22Rv1 (cell line): ENCODE data around the gene C1orf174.
"Not testable (repeated sequence)": the region's sequence is repeated elsewhere in the genome, so short reads cannot be mapped to it uniquely, and the experiment has no call there.

Experiments used
- H3K27ac ChIP-seq: fragments of 450-650 bp; 2 replicates; pipeline ENCODE4 v1.5.1; 2017
- CTCF ChIP-seq: fragments of 450-650 bp; IDR thresholded peaks from 2 replicates; pipeline ENCODE4 v1.5.1; 2017; ENCODE audit warnings: mild to moderate bottlenecking
- ZFX ChIP-seq: fragments of 450-650 bp; IDR thresholded peaks from 2 replicates; pipeline ENCODE4 v1.6.1; 2017; ENCODE audit warnings: antibody characterized with exemption, borderline replicate concordance

The C1orf174 gene

GRCh38 chr1:3918966-3919611 is 19.0 kb upstream of the C1orf174 start:
- TF ChIP-seq ZFX (no peak), CTCF (no peak)
- H3K27ac ChIP-seq, result no peak overlapping the region

- not testable (repeated sequence) for H3K27ac ChIP-seq
Measured at GRCh38 chr1:3918359-3918758, 18.3 kb upstream of the C1orf174 start.

- TF ChIP-seq ZFX (no peak), CTCF (no peak)
- H3K27ac ChIP-seq, result no peak overlapping the region
Measured at GRCh38 chr1:3917761-3918160, 17.7 kb upstream of the C1orf174 start.

- TF ChIP-seq CTCF (no peak), ZFX (no peak)
- no peak overlapping the region for H3K27ac ChIP-seq
Measured at GRCh38 chr1:3915551-3916121, 15.6 kb upstream of the C1orf174 start.

- TF ChIP-seq ZFX (no peak), CTCF (no peak)
Measured at GRCh38 chr1:3914911-3915310, 14.8 kb upstream of the C1orf174 start.

GRCh38 chr1:3914331-3914851 is 14.3 kb upstream of the C1orf174 start:
- H3K27ac ChIP-seq, result no peak overlapping the region
- TF ChIP-seq CTCF, result no peak
- TF ChIP-seq ZFX, result no peak

More at GRCh38 chr1:3914911-3915310, 14.8 kb upstream of the C1orf174 start:
- H3K27ac ChIP-seq, result no peak overlapping the region

GRCh38 chr1:3912809-3913685 is 13.0 kb upstream of the C1orf174 start:
- H3K27ac ChIP-seq, result no peak overlapping the region
- no peak for TF ChIP-seq CTCF
- TF ChIP-seq ZFX, result no peak
